NB4 (cell line): Measurements from ENCODE around the gene CYYR1.
"Not testable (repeated sequence)": the region's sequence is repeated elsewhere in the genome, so short reads cannot be mapped to it uniquely, and the experiment has no call there.

Source experiments
- DNase-seq: peaks from one replicate; pipeline ENCODE4 v3.0.0; 2010; ENCODE audit warnings: low read depth
- H3K4me3 ChIP-seq: one replicate; pipeline ENCODE4 v1.5.1; 2011; ENCODE audit warnings: mild to moderate bottlenecking, low read depth, low read length, moderate library complexity
- CTCF ChIP-seq: IDR thresholded peaks from one replicate; pipeline ENCODE4 v1.5.1; 2012; ENCODE audit warnings: low read depth, low read length
- MAX ChIP-seq: IDR thresholded peaks from 2 replicates; pipeline ENCODE4 v1.6.1; 2011; ENCODE audit warnings: low read depth, low read length
- MYC ChIP-seq: IDR thresholded peaks from 2 replicates; pipeline ENCODE4 v1.6.1; 2011; ENCODE audit warnings: low read depth, low read length
- POLR2A ChIP-seq: IDR thresholded peaks from 2 replicates; pipeline ENCODE4 v1.6.1; 2011; ENCODE audit warnings: mild to moderate bottlenecking; ENCODE audit not compliant: insufficient read length; ENCODE audit errors: extremely low read depth

Gene CYYR1

GRCh38 chr21:26461500-26461899 lies 111.6 kb downstream of the CYYR1 start:
- no peak for DNase-seq
- no peak overlapping the region for H3K4me3 ChIP-seq
- TF ChIP-seq MAX (no peak), CTCF (no peak), MYC (no peak), POLR2A (no peak)

DNA sequence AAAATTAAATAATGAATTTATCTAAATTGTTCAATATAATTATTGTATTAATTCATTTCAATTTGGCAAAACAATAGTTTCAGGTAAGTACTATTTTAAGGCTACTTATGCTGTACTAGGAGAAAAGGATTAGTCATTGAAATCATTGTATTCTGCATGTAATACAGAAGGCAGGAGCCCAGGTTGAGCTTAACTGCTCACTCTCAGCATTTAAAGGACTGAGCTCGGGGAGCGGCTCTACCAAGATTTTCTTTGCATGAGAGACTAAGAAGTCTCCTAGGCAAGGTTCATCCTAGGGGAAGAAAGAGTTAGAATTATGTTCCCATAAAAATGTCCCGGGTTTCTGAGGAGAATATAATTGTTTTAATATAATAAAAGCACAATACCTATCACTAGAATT lies 112.5 kb downstream of the CYYR1 start:
- TF ChIP-seq POLR2A (no peak), MAX (no peak), MYC (no peak), CTCF (no peak)
- no peak overlapping the region for H3K4me3 ChIP-seq
- DNase-seq = no peak

- H3K4me3 ChIP-seq, DNase-seq: not testable (repeated sequence)
Measured at GRCh38 chr21:26458854-26459253, 114.2 kb downstream of the CYYR1 start.

DNA sequence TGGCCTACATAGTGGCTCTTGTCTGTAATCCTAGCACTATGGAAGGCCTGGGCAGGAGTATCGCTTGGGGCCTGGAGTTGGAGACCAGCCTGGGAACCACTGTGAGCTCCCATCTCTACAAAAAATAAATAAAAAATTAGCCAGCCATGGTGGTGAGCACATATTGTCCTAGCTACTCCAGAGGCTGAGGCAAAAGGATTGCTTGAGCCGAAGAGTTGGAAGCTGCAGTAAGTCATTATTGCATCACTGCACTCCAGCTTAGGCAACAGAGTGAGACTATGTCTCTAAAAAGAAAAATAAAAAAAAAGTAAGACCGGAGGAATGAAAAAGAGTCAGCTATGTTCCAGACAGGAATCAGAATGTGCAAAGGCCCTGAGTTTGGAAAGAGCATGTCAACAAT lies 115.3 kb downstream of the CYYR1 start:
- no peak for TF ChIP-seq MAX
- no peak for TF ChIP-seq POLR2A
- no peak for TF ChIP-seq CTCF
- TF ChIP-seq MYC = no peak
- no peak overlapping the region for H3K4me3 ChIP-seq
- DNase-seq = no peak

DNA sequence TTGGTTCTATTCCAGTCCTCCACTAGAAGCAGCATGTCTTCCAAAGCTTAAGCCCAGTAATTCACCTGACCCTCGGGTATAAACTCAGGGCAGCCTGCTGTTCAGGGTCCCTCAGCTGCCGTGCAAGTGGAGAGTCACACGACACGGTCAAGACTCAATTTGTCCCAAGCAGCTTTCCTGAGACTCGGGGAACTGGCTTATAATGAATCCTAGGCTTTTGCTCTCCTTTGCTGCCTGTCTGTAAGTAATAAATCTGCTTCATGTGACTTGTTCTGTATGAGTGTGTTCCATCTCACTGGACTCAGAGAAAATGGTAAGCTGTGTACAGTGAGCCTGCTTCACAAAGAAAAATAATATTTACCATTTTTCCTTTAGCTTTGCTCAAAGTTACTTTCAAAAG lies 119.8 kb downstream of the CYYR1 start:
- DNase-seq = no peak
- H3K4me3 ChIP-seq = no peak overlapping the region
- no peak for TF ChIP-seq MAX
- no peak for TF ChIP-seq POLR2A
- no peak for TF ChIP-seq MYC
- TF ChIP-seq CTCF = no peak

GRCh38 chr21:26451081-26451740 lies 121.9 kb downstream of the CYYR1 start:
- H3K4me3 ChIP-seq = no peak overlapping the region
- no peak for DNase-seq
- TF ChIP-seq CTCF (no peak), MYC (no peak), POLR2A (no peak)
